GM21576 (cell line): ENCODE results near the gene HTR3B.
"Not testable (repeated sequence)": the region's sequence is repeated elsewhere in the genome, so short reads cannot be mapped to it uniquely, and the experiment has no call there.

Source experiments
- ATAC-seq: cut with Tn5 transposase; IDR thresholded peaks from one replicate; pipeline ENCODE4 v1.9.1; 2021; ENCODE audit warnings: mild to moderate bottlenecking, moderate library complexity; ENCODE audit not compliant: unreplicated experiment

The HTR3B gene

DNA sequence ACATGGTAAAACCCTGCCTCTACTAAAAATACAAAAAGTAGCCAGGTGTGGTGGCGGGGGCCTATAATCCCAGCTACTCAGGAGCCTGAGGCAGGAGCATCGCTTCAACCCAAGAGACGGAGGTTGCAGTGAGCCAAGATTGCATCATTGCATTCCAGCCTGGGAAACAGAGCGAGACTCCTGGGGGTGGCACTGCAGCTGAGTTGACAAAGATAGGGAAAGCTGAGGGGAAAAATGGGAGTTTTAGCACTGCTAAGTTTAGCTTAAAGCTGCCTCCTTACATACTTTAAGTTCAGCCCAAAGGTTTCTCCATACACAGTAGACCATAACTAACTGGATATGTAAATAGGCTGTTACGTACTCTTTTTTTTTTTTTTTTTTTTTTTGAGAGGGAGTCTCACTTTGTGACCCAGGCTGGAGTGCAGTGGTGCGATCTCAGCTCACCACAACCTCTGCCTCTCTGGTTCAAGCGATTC lies 20.2 kb upstream of the HTR3B start:
- no peak for ATAC-seq

GRCh38 chr11:113885897-113886296 lies 18.7 kb upstream of the HTR3B start:
- no peak for ATAC-seq

GRCh38 chr11:113888848-113889247 lies 15.7 kb upstream of the HTR3B start:
- ATAC-seq: no peak

DNA sequence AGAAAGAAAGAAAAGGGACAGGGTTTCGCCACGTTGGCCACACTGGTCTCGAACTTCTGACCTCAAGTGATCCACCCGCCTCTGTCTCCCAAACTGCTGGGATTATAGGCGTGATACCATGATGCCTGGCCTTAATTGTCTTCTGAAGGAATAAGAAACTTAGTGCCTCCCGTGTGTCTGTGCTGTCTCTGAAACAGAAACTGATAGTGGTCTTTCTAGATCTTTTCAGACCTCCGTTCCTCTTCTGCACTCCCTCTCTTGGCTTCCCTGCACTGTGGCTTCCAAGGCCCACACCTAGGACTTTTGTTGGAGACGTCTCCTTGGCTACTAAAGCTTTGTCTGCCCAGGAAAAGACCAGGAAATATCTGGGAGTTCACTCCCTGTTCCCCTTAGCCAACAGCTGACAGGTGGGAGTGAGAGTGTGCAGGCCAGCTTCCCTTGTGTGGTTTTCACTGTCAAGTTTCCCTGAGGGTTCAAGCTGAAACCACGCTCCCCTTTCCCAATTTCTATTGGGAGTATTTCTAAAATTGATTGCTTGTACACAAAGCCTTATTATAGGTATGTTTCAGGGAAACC lies 10.1 kb upstream of the HTR3B start:
- peak; percentile 49 for ATAC-seq

DNA sequence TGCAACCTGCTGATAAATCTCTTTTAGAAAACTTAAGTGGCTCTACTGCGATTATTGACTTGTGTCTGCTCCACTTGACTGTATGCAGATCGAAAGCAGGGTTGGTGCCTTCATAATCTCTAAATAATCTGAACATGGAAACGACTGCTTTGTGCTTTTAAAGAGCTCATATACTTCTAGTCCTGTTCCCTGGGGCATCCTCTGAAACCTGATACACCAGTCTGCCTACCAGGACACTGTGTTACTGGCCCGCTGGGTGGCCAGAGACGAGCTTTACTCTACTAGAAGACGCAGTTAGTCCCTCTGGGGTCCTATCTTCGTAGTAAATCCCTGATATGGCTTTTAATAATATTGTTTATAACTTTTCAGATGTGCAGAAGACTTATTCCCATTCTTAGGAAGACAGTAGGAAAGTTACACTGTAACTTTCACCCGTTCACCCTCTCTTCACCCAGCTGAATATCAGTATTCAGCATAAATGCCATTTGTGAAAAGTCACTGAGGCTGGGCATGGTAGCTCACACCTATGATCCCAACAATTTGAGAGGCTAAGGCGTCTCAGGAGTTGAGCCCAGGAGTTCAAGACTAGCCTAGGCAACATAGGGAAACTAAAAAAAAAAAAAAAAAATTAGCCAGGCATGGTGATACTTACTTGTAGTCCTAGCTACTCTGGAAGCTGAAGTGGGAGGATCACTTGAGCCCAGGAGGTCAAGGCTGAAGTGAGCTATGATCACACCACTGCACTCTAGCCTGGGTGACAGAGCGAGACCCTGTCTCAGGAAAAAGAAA lies 9.0 kb upstream of the HTR3B start:
- no peak for ATAC-seq

GRCh38 chr11:113896156-113896879 lies 8.3 kb upstream of the HTR3B start:
- ATAC-seq: no peak

GRCh38 chr11:113901141-113901540 lies 3.5 kb upstream of the HTR3B start:
- ATAC-seq: no peak

- no peak for ATAC-seq
Observed at GRCh38 chr11:113906038-113906437, 1.4 kb downstream of the HTR3B start.

DNA sequence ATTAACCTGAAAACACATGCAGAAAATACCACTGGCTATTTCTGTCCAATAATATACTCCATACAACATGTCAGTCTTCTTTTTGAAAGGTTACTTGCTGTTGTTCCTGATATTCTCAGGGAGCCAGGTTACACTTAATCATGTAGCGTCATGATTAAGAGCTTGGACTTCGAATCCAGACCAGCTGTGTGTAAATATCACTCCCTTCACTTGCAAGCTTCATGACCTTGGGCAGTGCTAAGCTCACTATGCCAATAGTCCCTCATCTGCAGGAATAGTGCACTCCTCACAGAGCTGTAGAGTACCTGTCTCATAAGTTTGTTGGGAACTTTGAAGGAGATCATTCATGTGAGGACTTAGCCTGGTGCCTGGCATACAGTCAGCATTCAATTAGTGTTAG lies 1.9 kb downstream of the HTR3B start:
- ATAC-seq: no peak

DNA sequence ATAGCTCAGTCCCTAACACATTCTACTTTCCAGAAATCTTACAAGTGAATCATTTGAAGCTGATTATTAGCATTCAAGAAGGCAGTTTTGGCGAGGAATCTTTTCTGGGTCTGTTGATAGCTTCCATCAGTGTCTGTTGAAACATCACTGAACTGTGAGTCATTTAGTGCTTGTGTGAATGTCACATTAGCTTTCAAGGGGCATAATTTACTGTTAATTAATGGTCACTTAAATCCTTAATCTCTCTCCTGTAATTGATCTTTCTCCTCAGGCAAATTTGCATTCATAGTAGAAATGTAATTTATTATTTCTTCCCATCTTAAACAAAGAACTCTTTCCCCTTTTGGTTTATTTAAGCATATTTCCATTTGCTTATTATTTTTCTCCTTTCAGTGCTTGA lies 2.6 kb downstream of the HTR3B start:
- no peak for ATAC-seq

DNA sequence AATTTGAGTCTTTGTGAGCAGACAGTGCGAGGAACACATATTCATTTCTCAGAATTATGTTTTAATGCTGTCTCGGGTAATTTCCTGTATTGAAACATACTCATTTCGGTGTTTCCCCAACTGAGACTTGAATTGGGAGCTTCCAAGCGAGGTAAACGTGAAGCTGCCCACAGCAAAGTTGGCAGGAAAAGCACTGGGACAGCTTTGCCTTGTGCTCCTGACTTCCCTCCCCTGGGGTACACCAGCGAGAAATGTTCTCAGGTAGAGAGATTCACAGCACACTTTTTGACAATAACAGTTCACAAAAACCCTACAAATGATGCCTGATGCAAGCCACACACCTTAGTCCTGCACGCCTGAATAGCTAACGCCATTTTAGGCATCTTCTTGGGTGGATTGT lies 3.1 kb downstream of the HTR3B start:
- ATAC-seq: no peak

- ATAC-seq: no peak
Observed at GRCh38 chr11:113908098-113908497, 3.5 kb downstream of the HTR3B start.

- ATAC-seq: not testable (repeated sequence)
Observed at GRCh38 chr11:113911491-113911890, 6.9 kb downstream of the HTR3B start.

GRCh38 chr11:113923572-113923971 lies 19.0 kb downstream of the HTR3B start:
- no peak for ATAC-seq

GRCh38 chr11:113926273-113927197 lies 21.9 kb downstream of the HTR3B start:
- ATAC-seq: no peak

GRCh38 chr11:113928311-113928710 lies 23.7 kb downstream of the HTR3B start:
- no peak for ATAC-seq

GRCh38 chr11:113932788-113933187 lies 28.2 kb downstream of the HTR3B start:
- ATAC-seq: no peak

- not testable (repeated sequence) for ATAC-seq
Observed at GRCh38 chr11:113934193-113934592, 29.6 kb downstream of the HTR3B start.

- ATAC-seq: no peak
Observed at GRCh38 chr11:113934761-113935160, 30.2 kb downstream of the HTR3B start.

DNA sequence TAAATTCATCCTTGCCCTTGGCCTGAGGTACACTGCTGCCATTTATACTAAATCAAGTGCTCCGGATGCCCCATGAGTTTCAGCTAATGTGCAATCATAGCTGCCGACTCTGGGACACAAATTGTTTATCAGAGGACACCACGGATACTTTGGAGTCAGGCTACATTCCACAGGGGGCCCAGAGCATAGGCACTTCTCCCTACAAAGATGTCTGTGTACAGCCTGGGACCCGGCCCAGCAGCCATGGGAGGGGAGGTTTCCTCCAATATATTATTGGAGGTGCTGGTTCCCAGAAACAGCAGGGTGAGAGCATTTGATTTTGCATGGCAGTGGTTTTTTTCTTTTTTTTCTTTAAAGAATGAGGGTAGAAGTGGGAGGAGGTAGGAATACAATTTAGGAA lies 31.3 kb downstream of the HTR3B start:
- no peak for ATAC-seq

GRCh38 chr11:113937918-113938317 lies 33.3 kb downstream of the HTR3B start:
- no peak for ATAC-seq
